Anterior cingulate cortex (tissue), 58 donors: ENCODE results near the gene ACBD4.

Experiments used
- DNase-seq, 58 donors: peaks; one replicate each; lab custom pipeline; 2025; lab: John Stamatoyannopoulos, UW

ACBD4 gene

DNA sequence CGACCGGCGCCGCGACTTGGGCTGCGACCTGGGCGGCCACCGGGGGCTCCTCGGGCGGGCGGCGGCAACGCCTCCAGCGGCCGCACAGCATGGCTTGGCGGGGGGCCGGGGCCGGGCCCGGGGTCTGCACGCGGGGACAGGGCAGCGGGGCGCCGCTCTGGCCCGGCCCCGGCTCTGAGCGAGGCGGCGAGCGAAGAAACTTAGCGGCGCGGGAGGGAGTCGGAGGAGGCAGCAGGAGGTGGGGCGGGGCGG, 3.2 kb upstream of the ACBD4 start, which contains the start of gene PLCD3:
PLCD3 (minus strand) TSS at position 196 of the 252 bp plus-strand sequence; CDS start at position 91, 105 bp downstream.
- no peak for DNase-seq

GRCh38 chr17:45132572-45133463, 2.7 kb upstream of the ACBD4 start:
- peak in 54 of 58 donors; percentile 19 to 84 (median 67) for DNase-seq

DNA sequence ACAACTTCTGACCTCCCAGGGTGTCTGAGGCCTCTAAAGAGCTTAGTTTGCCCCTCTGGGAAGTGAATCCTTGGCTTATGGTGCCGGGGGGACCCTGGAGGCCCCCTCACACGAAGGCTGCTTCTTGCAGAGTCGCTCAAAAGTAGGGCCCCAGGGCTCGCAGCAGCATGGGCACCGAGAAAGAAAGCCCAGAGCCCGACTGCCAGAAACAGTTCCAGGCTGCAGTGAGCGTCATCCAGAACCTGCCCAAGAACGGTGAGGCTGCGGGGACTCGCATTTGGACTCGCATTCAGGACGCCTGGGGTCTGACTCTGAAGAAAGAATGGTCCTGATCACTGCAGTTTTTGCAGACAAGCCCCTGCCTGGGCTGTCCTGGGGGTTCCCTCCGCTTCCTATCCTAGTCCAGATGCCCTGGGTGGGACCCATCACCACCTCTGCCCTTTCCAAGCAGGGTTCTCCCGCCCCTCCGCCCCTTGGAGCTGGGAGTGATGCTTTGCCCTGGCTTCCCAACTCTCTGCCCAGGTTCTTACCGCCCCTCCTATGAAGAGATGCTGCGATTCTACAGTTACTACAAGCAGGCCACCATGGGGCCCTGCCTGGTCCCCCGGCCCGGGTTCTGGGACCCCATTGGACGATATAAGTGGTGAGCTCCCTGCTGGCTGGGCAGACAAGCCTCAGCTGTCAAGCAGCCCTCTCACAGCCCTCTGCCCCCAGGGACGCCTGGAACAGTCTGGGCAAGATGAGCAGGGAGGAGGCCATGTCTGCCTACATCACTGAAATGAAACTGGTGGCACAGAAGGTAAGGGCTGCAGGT, 698 bp downstream of the ACBD4 start:
- peak in 1 of 58 donors; percentile 44 for DNase-seq

- DNase-seq: no peak
These were observed 1.5 kb downstream of the ACBD4 start for GRCh38 chr17:45136846-45137560.

- no peak for DNase-seq
These were observed 2.2 kb downstream of the ACBD4 start for GRCh38 chr17:45137561-45138305.

DNA sequence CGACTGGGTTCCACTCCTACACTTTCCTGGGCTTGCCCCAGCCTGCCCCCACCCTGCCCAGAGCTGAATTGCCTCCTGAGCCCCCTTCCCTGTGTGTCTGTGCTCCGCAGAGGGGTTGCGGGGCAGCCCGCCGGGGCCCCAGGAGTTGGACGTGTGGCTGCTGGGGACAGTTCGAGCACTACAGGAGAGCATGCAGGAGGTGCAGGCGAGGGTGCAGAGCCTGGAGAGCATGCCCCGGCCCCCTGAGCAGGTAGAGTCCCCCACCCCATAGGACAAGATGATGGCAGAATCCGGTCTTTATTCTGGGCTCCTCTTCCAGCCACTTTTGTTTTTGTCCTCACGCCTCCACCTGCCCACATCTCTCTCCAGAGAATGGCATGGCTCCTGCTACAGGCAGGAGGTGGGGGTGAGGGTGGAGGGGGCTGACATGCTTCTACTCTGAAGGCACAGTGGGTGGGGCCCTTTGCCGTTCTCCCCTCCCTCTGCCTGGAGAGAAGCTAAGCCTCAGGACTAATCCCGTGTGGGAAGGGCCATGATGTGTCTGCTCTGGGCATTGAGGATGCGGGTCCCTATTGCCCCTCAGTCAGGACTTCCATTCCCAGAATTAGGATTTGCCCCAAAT, 3.5 kb downstream of the ACBD4 start:
- no peak for DNase-seq

- no peak for DNase-seq
These were observed 4.0 kb downstream of the ACBD4 start for GRCh38 chr17:45139533-45139920.

DNA sequence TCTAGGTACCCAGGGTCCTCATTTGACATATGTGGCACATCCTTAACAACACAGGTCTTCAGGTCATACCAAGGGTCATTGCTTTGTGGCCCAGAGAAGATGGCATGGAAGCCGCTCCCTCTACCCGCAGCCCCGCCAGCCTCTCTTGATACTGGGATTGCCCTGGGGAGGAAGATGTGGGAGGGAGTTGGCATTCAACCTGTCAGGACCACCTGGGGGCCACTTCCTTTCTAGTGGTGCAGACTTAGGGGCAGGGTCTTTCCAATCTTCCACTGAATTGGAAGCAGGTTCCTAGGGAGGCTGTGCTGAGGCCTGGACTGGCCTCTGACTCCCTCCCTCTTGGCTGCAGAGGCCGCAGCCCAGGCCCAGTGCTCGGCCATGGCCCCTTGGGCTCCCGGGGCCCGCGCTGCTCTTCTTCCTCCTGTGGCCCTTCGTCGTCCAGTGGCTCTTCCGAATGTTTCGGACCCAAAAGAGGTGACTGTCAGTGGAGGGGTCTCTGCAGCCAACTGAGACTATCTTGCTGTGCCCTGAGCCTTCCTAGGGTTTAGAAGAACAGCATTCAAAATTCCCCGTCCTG, 7.7 kb downstream of the ACBD4 start:
- no peak for DNase-seq

DNA sequence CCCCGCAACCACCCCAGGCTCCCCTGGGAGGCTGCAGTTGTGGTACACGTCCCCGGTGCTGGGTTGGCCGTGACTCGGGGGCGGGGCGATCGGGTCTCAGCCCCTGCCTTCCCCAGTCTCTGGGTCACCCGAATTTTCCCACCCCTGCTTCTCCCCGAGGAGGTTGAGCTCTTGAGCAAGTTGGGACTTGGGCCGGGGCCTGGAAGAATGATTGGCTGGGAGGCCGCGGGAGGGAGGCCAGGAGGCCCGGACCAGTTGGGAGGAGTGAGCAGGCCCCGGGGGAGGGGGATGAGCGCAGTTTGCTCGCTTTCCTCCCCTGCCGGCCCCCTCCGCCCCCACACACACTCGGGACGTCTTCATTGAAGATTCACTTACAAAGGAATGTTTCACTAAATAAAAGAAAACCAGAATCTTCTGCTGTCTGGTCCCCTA, 8.3 kb downstream of the ACBD4 start:
- peak in 39 of 58 donors; percentile 9 to 67 (median 46) for DNase-seq

DNA sequence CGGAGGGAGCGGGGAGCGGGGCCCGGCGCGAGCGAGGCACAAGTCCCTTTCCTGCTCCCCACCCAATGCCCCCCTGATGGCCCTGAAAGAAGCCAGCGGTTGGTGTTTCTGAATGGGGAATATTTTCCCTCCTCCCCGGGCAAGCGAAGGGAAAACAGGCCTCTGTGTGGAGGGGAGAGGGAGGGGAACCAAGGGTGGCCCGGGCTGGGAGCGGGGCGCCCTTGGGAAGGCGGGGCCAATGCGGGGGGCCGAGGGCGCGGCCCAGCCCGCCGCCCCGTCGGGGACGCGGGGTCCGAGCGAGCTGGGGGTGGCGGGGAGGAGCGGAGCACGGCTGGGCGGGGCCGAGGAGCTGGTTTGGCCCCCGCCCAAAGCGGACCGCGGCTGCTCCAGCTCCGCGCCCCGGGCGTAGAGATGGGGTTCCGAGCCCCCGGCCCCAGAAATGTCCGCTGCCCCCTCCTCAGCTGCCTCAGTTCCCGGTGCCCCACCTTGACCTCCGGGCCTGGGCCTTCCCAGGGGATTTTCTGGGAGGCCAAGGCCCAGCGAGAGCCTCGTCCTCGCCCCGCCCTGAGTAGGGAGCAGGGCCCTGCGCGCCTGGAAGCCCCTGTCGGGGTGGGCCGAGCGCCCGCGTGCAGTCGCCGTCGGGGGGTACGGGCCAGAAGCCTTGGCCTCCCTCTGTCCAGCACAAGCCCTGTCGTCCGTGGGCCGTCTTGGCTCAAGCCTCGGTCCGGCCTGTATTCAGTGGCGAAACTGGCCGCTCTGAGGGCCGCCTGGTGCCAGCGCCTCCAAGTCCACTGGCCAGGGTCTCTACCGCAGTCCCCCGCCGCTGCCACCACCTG, 8.9 kb downstream of the ACBD4 start:
- DNase-seq: peak in 18 of 58 donors; percentile 36 to 64 (median 53)

DNA sequence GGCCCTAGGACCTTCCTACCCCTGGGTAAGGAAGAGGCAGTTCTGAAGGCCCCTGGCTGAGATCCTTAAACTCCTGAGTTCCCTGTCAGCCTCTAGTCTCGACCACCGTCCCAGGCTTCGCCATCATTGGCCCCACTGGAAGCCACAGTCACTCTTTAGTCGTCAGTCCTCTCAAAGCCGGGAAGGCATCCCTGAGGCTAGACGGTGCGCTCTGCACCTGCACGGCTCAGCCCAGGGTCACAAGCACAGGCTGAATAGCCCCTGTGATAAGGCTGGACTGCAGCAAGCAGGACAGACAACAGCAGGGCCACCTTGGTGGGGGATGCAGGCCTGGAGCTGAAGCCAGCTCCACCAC, 9.5 kb downstream of the ACBD4 start:
- DNase-seq: no peak

DNA sequence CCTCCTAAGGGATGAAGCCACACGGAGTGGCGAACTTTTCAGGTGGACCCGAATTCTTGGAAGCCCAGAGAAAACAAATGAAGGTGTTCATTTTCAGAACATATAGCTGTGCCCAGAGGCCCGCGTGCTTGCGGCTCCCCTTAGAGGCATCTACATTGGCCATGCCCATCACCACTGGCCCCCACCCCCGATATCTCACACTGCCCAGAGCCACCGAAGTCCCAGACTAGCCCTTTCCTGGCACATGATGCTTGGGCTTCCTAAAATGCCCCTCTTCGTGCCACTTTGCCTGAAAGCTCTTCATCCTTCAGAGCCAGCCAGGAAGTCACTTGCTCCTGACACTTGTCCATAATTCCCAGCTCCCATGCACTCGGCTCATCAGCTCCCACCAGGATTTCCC, 10.7 kb downstream of the ACBD4 start:
- DNase-seq: peak in 1 of 58 donors; percentile 7

- DNase-seq: no peak
These were observed 11.1 kb downstream of the ACBD4 start for GRCh38 chr17:45146592-45146889.

DNA sequence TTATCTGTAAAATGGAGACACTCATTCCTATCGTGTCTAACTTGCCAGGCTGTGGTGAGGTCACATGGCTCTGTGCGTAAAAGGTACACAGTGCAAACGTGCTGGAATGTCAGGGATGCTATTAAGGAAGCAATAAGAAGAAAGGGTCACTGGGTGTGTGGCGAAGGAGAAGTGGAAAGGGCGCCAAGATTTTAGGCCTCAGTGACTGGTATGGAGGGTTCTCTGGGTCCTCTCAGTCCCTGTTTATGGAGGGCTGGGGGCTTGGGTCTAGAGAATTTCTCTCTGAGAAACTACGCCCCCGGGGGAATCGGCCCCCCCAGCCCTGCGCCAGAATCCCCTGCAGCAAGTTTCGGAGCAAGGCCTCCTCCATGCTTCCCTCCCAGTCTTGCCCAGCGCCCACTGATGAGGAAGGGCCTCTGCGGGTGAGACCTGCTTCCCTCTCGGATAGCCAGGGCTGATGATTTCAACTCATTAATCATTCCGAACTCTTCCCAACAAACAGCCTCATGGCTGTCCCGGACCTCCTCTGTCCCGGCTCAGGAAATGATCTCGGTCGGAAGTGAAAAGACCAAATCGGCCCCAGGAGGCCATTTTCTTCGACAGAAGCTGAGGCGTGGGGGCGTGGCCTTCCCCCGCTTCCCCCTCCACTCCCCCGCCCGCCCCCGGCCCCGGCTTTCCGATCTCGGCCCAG, 11.5 kb downstream of the ACBD4 start:
- peak in 19 of 58 donors; percentile 48 to 87 (median 70) for DNase-seq

GRCh38 chr17:45147581-45148182, 12.2 kb downstream of the ACBD4 start:
- peak in 57 of 58 donors; percentile 19 to 90 (median 74) for DNase-seq

DNA sequence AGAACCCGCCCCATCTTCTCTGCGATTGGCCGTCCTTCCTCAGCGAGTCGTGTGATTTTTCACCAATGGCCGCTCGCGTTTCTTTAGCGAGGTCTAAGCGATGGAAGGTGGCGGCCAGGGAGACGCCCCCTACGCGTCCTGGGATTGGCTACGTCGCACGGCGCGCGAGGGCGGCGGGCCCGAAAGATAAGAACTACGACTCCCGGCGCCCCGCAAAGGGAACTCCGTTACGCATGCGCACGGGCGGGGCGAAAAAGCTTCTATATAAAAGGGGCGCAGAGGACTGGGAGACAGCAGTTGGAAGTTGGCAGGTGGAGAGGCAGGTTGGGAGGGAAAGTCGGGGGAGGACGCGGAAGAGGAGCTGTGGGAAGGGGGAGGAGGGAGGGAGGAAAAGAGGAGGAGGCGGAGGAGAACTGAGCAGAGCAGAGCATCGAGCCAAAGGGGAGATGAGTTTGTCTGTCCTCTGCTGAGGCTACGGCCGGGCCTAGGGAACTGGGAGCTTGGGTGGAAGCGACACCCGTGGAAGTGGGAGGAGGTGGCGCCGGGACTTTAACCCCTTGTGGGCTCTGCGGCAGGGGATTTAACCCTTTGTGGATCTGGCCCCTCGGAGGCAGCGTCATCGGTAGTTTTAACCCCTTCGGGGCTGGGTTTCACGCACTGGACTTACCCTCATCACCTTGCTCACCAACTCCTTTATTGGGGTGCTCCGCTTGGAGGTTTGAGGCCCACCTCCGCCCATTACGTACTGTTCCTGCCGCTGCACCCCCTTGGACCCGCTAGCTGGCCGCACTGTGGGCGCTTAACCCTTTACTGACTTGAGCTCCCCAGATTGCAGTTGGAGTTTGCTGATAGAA, 12.9 kb downstream of the ACBD4 start, which contains the start of gene HEXIM1:
HEXIM1 (plus strand) TSS at position 293 of the 854 bp plus-strand sequence. CDS start 716 bp downstream, outside the sequence.
- peak; percentile 90 to 100 (median 99) for DNase-seq
